HG03571 (cell line): ENCODE results near the gene LRRC37A2.
"Not testable (repeated sequence)": the region's sequence is repeated elsewhere in the genome, so short reads cannot be mapped to it uniquely, and the experiment has no call there.

Source experiments
- ATAC-seq: cut with Tn5 transposase; IDR thresholded peaks from one replicate; pipeline ENCODE4 v1.9.1; 2021; ENCODE audit not compliant: unreplicated experiment

Gene LRRC37A2

GRCh38 chr17:46591332-46591731, 79.1 kb downstream of the LRRC37A2 start:
- not testable (repeated sequence) for ATAC-seq

GRCh38 chr17:46598344-46598931, 86.2 kb downstream of the LRRC37A2 start:
- ATAC-seq: not testable (repeated sequence)

GRCh38 chr17:46600767-46601166, 88.5 kb downstream of the LRRC37A2 start:
- not testable (repeated sequence) for ATAC-seq

GRCh38 chr17:46603125-46603524, 90.9 kb downstream of the LRRC37A2 start:
- ATAC-seq: not testable (repeated sequence)
